Measurements from ENCODE around the gene CCDC150. TPM values are rescaled to one million over a fixed set of nuclear protein-coding genes. Genes with fewer than 3 reads are reported as not detected.

CCDC150 gene
- total RNA-seq, 2 donors from 2014 or later, result 0.50 to 7.6 TPM

DNA sequence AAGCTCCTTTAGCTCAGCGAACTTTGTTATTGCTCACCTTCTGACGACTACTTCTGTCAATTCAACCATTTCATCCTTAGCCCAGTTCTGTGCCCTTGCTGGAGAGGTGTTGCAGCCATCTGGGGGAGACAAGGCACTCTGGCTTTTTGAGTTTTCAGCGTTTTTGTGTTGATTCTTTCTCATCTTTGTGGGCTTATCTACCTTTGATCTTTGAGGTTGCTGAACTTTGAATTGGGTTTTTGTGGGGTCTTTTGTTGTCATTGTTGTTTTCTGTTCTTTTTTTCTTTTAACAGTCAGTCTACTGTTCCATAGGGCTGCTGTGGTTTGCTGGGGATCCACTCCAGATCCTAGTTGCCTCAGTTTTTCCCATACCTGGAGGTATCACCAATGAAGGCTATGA, 102.7 kb downstream of the CCDC150 start:
- no peak overlapping the region for H3K4me3 ChIP-seq
- intact Hi-C loops (cut with DNase I), result no loop called here
- H3K27me3 ChIP-seq (replicated peaks; ENCODE audit: insufficient read depth), result no peaks in the 10 kb centered on the region
- H3K4me1 ChIP-seq (replicated peaks), result no peaks in the 10 kb centered on the region
- TF ChIP-seq POLR2A (IDR thresholded peaks at IDR 0.05) (no peak), POLR2AphosphoS5 (IDR thresholded peaks at IDR 0.05) (no peak)
- TF ChIP-seq, protein P1, sequence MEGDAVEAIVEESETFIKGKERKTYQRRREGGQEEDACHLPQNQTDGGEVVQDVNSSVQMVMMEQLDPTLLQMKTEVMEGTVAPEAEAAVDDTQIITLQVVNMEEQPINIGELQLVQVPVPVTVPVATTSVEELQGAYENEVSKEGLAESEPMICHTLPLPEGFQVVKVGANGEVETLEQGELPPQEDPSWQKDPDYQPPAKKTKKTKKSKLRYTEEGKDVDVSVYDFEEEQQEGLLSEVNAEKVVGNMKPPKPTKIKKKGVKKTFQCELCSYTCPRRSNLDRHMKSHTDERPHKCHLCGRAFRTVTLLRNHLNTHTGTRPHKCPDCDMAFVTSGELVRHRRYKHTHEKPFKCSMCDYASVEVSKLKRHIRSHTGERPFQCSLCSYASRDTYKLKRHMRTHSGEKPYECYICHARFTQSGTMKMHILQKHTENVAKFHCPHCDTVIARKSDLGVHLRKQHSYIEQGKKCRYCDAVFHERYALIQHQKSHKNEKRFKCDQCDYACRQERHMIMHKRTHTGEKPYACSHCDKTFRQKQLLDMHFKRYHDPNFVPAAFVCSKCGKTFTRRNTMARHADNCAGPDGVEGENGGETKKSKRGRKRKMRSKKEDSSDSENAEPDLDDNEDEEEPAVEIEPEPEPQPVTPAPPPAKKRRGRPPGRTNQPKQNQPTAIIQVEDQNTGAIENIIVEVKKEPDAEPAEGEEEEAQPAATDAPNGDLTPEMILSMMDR (IDR thresholded peaks at IDR 0.05), result no peak
- DNase-seq (ENCODE audit: low spot score), result no peak
- no peak overlapping the region for H3K27ac ChIP-seq
- H3K9me3 ChIP-seq, result no peaks in the 10 kb centered on the region
- WGBS, result 80% methylated on average over 3 of the region's 3 CpGs
- no peaks in the 10 kb centered on the region for H3K36me3 ChIP-seq

DNA sequence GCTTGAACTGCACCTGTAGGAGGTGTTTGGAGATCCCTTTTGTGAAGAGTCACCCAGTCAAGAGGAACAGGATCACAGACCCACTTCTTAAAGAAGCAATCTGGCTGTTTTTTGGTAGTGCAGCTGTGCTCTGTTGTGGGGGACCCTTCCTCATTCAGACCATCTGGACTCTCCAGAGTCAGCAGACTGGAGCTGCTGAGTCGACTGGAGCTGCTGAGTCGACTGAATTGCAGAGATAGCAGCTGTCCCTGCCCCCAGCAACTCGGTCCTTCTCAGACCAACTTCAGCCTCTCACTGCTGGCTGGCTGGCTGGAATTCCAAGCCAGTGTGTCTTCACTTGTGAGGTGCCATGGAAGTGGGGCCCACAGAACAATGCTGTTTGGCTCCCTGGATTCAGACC, 103.2 kb downstream of the CCDC150 start:
- intact Hi-C loops (cut with DNase I), result no loop called here
- Histone ChIP-seq H3K4me3 (no peak overlapping the region), H3K4me1 (replicated peaks) (no peaks in the 10 kb centered on the region), H3K27ac (no peak overlapping the region), H3K36me3 (no peaks in the 10 kb centered on the region), H3K9me3 (no peaks in the 10 kb centered on the region), H3K27me3 (replicated peaks; ENCODE audit: insufficient read depth) (no peaks in the 10 kb centered on the region)
- TF ChIP-seq, protein P1 (IDR thresholded peaks at IDR 0.05), result no peak
- TF ChIP-seq POLR2A (IDR thresholded peaks at IDR 0.05), result no peak
- no peak for TF ChIP-seq POLR2AphosphoS5 (IDR thresholded peaks at IDR 0.05)
- DNase-seq (ENCODE audit: low spot score), result no peak
- 78% methylated on average over 3 of the region's 3 CpGs for WGBS

DNA sequence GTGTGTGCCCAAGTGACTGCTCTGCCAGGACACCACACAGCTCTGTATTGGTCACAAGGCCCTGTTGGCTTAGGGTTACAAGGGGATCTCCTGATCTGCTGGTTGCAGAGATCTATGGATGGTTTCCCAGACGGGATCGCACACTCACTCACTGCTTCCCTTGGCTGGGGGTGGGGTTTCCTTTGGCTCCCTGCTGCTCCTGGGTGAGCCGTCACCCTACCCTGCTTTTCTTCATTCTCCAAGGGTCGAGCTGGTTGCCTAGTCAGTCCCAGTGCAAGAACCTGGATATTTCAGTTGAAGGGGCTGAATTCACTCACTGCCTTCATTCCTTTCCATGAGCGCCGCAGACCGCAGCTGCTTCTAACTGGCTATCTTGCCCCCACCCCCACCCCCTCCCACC, 103.7 kb downstream of the CCDC150 start:
- 66% methylated on average over 7 of the region's 7 CpGs for WGBS
- no peaks in the 10 kb centered on the region for H3K9me3 ChIP-seq
- TF ChIP-seq POLR2AphosphoS5 (IDR thresholded peaks at IDR 0.05), result no peak
- no peak for TF ChIP-seq POLR2A (IDR thresholded peaks at IDR 0.05)
- TF ChIP-seq, protein P1 (IDR thresholded peaks at IDR 0.05), result no peak
- no peaks in the 10 kb centered on the region for H3K36me3 ChIP-seq
- no peaks in the 10 kb centered on the region for H3K4me1 ChIP-seq (replicated peaks)
- H3K27me3 ChIP-seq (replicated peaks; ENCODE audit: insufficient read depth), result no peaks in the 10 kb centered on the region
- no peak overlapping the region for H3K27ac ChIP-seq
- H3K4me3 ChIP-seq, result no peak overlapping the region
- DNase-seq (ENCODE audit: low spot score), result no peak
- intact Hi-C loops (cut with DNase I), result no loop called here

DNA sequence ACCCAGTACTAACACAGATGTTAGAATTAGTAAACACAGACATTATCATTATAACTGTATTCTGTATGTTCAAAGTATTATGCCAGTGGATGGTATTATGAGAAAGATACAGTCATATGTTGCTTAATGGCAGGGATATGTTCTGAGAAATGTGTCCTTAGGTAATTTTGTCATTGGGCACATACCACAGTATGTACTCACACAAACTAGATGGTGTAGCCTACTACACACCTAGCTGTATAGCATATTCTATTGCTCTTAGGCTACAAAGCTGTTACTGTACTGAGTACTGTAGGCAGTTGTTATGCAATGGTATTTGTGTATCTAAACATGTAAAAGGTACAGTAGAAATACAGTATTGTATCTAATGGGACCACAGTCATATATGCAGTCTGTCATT, 106.2 kb downstream of the CCDC150 start:
- Histone ChIP-seq H3K4me3 (no peak overlapping the region), H3K27me3 (replicated peaks; ENCODE audit: insufficient read depth) (no peaks in the 10 kb centered on the region), H3K4me1 (replicated peaks) (no peaks in the 10 kb centered on the region), H3K9me3 (no peaks in the 10 kb centered on the region), H3K27ac (no peak overlapping the region), H3K36me3 (no peaks in the 10 kb centered on the region)
- TF ChIP-seq, protein P1 (IDR thresholded peaks at IDR 0.05), result no peak
- TF ChIP-seq POLR2A (IDR thresholded peaks at IDR 0.05), result no peak
- no peak for TF ChIP-seq POLR2AphosphoS5 (IDR thresholded peaks at IDR 0.05)
- no peak for DNase-seq (ENCODE audit: low spot score)
- intact Hi-C loops (cut with DNase I), result no loop called here

DNA sequence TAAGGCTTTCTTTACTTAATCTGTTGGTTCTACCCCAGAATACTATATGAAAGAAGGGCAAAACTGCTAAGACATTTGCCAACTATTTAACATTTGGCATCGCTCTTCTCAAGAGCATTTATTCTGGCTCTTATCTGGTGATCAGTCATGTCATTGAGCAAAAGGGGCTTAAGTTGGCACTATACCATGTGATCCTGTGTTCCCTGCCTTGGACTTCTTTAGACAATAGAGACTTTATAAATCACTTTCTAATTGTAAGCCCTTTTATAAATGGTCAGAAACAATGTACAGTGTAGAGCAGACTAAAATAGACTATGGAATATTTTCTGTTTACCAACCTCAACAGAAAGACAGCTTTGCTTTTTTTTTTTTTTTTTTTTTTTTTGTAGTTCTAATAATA, 107.9 kb downstream of the CCDC150 start:
- intact Hi-C loops (cut with DNase I), result no loop called here
- Histone ChIP-seq H3K36me3 (no peaks in the 10 kb centered on the region), H3K9me3 (no peaks in the 10 kb centered on the region), H3K4me3 (no peak overlapping the region), H3K4me1 (replicated peaks) (no peaks in the 10 kb centered on the region), H3K27ac (no peak overlapping the region), H3K27me3 (replicated peaks; ENCODE audit: insufficient read depth) (no peaks in the 10 kb centered on the region)
- TF ChIP-seq, protein P1 (IDR thresholded peaks at IDR 0.05), result no peak
- no peak for TF ChIP-seq POLR2AphosphoS5 (IDR thresholded peaks at IDR 0.05)
- TF ChIP-seq POLR2A (IDR thresholded peaks at IDR 0.05), result no peak
- DNase-seq (ENCODE audit: low spot score), result no peak
- WGBS, result 62% methylated on average over 1 of the region's 1 CpG

Data from prostate gland (tissue), 2 donors.